SHP77 treated with DMSO at 0.1 percent for 48 hours (cell line): Measurements from ENCODE around the gene ITPRIP.

ENCODE experiments used
- DNase-seq: peaks from one replicate; lab custom pipeline; 2025; lab: John Stamatoyannopoulos, UW

The ITPRIP gene

DNA sequence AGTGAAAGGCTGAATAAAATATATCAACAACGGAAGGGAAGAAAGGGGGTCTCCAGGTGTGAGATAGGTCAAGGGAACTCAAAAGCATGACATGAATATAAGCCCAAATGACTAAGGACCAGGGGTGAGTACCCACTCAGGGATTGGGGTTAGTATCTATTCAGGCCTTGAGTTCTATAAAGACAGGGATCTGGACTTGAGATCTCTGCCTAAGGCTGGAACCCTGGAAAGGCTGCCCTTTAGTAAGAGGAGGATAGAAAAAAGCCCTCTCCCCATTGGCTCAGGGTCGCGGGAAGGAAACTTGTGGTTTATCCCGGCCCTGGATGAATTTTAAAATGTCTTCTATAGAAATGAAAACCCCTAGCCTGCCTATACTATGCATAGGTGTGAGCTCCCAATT lies 2.4 kb upstream of the ITPRIP start:
- DNase-seq: no peak

- no peak for DNase-seq
Observed at GRCh38 chr10:104340111-104340526, 1.9 kb upstream of the ITPRIP start.

- DNase-seq: no peak
Observed at GRCh38 chr10:104339469-104340110, 1.3 kb upstream of the ITPRIP start.

DNA sequence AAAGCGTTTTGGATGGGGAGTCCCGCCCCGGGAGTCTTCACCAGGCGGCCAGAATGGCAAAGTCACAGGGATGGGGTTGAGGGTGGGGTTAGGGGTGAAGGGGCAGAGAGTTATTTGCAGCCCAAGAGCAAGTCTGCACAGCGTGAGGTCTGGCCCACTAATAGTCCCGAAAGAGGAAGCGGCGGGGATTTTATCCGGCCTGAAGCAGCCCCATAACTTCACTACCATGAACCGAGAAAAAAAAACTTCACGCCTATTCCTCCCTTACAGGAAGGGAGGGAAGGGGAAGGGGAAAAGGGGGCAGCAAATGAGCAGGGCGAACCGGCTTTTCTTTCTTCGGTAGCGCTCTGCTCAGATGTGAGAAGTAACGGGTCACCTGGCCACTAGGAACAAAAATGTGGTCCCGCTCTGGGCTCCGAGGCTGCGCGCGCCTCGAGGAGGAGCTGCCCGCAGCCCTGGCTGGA lies 712 bp downstream of the ITPRIP start:
- DNase-seq: no peak

GRCh38 chr10:104336821-104337467 lies 1.3 kb downstream of the ITPRIP start:
- DNase-seq: no peak

DNA sequence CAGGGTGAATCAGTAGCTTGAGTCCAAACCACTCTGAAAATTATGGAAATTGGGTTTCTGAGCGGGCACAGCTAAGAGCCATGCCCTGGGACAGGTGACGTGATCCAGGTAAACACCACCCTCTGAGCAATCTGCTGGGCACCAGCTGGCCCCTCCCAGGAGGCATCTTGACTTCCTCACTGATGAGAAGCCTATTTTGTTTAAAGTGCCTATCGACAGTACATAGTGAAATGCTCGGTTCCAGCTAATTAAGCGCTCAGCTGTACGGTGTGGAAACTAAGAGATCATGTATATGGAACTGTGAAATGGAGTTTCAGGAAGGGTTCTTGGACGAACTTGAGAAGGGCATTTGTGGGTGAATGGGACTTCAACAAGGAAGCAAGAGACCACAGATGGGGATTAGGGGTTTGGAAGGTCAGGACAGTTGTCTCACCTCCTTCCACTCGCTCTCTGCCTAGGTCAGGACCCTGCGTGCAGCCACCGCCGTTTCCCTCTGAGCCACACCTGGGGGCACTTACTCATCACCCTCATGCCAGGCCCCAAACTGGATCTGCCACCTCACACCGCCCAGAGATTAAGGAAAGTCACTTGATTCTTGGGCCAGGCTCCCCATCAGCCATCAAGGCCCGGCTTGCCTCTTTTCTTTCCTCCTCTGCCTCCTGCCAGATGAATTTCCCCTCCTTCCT lies 3.2 kb downstream of the ITPRIP start:
- no peak for DNase-seq

GRCh38 chr10:104334561-104334960 lies 3.7 kb downstream of the ITPRIP start:
- DNase-seq: no peak

DNA sequence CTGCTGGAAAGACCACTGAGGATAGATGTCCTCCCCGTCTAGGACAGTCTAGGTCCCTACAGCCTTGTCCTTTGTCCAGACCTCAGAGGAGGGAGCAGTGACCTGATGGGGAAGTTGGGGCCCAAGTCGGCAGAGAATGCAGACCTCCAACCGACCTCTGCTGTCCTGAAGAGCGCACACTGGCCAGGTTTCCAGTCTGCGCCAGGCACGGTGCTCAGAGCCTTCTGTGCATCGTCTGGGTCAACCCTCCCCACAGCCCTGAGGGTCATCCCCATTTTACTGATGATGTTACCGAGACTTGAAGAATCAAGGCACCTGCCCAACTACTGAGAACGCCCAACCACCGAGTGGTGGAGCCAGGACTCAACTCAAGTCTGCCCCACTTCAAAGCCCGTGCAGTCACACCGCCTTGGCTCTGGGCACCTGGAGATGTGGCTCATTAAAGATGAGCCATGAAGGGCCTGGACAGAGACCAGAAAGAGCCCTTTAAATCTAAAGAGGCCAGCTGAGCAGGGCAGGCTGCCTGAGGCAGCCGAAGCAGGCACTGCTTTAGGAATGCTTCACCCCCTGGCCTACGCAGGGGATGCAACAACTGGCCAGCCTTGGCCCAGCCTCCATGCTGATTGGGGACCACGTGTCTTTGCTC lies 4.4 kb downstream of the ITPRIP start:
- DNase-seq: no peak

- DNase-seq: no peak
Observed at GRCh38 chr10:104333032-104333727, 5.1 kb downstream of the ITPRIP start.

DNA sequence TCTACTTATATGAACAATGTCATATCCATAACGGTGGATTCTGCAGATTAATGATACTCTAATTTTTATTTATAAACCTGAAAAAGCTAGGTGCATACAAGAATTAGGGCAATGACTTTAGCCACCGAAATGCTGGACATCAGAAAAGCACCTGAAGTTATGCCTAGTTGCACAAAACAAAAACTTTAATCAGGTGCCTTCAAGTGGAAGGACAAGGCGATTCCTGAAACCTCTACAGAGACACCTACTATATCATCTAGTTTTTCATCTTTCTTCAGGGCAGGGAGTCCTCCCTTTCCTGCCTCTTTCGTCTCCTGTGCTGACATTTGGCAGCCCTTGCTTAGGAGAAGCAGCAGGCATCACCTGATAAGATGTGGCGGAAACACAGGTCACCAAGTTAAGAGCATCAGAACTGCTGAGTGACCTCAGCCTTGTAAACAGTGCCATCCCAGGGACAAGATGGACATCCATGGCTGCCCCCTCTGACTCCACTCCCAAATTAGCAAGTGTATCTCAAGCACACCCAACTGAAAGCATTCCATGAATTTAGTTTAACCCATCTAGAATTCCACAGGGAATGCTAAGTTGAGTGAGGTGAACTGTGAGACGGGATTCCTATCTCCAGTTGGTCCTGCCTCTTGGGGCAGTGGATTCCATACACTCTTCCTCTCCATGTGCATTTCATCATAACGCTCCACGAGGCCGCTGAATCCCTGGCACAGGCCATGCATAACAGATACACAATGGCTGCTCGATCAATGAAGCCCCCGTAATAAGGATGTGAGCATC lies 5.8 kb downstream of the ITPRIP start:
- no peak for DNase-seq

DNA sequence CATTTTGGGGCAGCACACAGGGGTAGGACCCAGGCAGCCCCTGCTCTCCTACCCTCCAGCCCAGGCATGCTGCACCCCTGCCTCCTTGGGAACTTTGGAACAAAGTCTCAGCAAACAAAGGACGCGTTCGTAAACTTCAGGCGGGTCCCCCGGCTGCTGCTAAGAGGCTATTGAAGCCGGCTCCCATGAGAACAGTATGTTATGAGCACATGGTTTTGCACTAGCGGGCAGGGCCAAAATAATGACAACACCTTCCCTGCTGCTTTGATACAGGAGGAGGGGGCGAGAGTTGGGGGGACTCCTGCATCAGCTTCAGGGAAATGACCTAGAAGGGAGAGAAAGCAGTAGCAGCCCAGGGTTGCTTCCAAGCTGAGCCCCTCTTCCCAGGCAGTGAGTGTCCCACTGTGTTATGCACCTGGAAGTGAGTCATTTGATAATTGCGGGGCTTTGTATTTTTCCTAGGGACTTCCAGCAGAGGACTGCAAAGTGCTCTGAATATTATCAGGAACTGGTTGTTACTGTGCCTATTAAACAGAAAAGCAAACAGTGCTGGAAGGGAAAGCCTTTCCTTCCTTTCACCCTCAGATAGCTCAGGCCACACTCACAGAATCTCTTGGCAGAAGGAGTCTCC lies 6.9 kb downstream of the ITPRIP start:
- no peak for DNase-seq

DNA sequence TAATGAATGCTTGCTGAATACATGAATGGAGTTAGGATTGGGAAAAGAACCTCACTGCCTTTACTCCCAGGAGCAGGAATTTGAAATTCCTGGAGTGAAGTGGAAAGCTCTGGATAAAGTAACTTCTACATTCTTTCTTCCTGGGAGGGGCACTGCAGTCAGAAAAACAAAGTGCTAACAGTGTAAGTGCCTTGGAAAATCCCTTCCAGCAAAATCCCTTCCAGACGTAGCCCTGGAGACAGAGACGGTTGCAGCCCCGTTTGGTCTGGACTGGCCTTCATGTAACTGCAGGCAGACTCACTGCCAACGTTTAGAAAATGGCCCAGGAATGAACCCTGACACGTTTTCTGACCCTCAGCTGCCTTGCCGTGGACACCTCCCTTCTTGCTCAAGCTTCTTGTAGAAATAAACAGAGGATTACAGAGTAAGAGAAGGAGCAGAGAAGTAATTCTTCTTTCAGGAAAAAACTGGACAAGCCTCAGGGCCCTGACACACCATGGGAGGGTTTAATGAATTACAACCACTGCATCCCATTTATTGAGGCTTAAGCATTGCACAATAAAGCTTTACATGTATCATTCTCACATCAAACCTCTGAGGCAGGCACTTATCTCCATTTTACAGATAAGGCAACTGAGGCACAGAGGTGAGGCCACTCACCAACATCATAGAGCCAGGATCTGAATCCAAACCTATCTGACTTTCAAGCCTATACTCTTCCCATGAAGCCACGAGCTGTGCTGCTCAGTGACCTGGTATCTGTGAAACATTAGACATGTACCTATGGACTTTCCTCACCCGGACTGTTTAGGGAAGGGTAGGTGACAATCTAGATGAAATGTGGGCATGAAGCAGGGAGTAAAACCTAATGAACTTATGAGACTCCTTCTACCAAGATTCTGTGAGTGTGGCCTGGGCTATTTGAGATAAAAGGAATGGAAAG lies 7.8 kb downstream of the ITPRIP start:
- DNase-seq: no peak

- DNase-seq: no peak
Observed at GRCh38 chr10:104329735-104330134, 8.5 kb downstream of the ITPRIP start.

DNA sequence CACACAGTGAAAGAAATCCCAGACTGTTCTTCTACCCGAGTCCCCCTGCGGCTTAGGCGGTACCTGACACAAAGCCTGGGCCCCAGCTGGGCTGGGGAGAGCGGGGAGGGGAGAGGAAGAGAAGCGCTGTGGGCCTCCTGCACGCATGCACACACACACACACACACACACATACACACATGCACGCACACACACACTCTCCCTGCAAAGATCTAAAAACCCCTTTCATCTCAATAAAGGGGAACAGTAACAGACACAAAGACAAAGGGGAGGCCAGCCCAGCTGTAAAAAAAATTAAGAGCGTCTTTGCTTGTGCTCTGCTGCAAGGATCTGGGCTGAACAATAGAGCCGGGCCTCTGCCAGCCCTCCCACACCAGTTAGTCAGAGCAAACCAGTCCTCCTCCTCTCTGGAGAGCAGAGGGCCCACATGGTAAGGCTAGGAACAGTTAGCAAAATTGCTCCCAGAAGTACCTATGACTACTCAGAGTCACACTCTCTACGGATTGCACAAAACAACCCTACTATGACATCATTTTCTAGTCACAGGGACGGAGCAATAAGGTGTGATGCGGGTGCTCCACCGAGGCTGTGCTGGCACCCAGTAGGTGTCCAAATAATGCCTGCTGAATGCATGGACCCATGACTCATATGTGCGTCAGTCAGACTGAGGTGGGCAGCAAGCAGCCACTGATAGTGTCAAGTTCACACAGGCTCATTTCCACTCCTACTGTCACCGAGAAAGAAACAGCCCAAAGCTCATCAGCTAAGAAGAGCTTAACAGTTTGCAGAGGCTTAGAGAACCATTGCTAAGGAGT lies 9.2 kb downstream of the ITPRIP start:
- DNase-seq: no peak

DNA sequence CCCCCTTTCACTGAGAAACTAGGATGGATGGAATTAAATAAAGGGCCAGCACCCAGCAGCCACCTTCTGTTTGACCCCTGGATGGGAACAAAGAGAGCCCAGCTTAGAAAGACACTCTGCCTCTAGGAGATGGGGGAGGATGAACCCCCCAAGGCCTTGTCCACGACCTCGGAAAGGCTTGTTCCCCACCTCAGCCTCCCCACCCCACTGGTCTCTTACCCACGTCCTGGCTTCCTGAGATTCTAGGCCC lies 9.7 kb downstream of the ITPRIP start:
- DNase-seq: no peak

- DNase-seq: no peak
Observed at GRCh38 chr10:104327745-104328645, 10.3 kb downstream of the ITPRIP start.

DNA sequence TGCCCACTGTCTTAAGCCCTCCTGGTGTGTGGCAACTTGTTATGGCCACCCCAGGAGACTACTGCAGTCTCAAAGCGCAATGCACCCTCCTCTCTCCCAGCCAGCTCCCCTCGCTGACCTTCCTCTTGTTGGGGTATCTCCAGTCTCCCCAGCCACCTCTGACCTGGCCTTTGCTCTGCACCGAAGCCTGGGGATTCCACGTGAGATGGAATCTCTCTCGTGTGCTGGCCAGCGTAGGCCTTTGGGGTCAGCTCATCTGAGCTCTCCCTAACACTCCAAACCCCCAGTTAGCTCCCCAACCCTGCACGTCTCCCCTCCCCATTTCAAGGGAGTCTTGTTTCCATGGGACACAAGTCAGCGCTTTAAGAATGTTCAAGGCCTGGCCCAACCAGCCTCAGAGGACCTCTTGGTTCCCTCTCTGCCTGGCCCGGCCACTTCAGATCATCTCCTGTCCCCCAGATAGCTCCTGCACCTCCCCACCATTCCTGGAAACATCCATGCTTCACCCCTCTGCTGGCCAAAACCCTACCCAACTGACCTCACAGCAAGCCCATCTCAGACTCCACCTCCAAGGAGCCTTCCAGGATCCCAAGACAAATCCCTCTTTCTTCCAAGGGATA lies 11.2 kb downstream of the ITPRIP start:
- DNase-seq: no peak
